ENCODE data around the gene BIRC2.

The BIRC2 gene

DNA sequence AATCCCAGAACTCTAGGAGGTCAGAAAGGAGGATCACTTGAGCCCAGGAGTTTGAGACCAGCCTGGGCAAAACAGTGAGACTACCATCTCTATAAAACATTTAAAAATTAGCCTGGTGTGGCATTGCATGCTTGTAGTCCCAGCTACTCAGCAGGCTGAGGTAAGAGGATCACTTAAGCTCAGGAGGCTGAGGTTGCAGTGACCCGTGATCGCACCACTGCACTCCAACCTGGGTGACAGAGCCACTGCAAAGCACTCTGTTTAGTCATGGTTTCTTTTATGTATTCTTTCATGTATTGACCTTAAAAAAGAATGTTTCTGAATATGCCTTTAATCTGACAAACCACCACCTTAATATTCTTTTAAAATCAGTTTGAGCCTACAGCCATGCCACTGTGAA, 52.2 kb downstream of the BIRC2 start:
- DNase-seq (ENCODE audit: low read depth, low spot score), result no peak
- POLR2A ChIA-PET, result no interaction called here
- CTCF ChIA-PET, result interaction anchor here (1.0 to 7.4 kb wide), 4 partner anchors 8 to 112 kb away, joined by 3 to 81 read pairs (median 4); no protein-coding TSS in a partner anchor
- no peak overlapping the region for H3K4me3 ChIP-seq (ENCODE audit: low read depth, low read length)
- no peak for TF ChIP-seq CTCF (IDR thresholded peaks at IDR 0.05; ENCODE audit: insufficient read depth, low read length, missing control alignments)

- DNase-seq (ENCODE audit: low read depth, low spot score), result no peak
- ChIA-PET CTCF (interaction anchor here (0.7 to 7.4 kb wide), 4 partner anchors 9 to 212 kb away, joined by 4 to 81 read pairs (median 4); no protein-coding TSS in a partner anchor), POLR2A (no interaction called here)
- no peak for TF ChIP-seq CTCF (IDR thresholded peaks at IDR 0.05; ENCODE audit: insufficient read depth, low read length, missing control alignments)
- no peak overlapping the region for H3K4me3 ChIP-seq (ENCODE audit: low read depth, low read length)
Observed at GRCh38 chr11:102400603-102401002, 53.6 kb downstream of the BIRC2 start.

DNA sequence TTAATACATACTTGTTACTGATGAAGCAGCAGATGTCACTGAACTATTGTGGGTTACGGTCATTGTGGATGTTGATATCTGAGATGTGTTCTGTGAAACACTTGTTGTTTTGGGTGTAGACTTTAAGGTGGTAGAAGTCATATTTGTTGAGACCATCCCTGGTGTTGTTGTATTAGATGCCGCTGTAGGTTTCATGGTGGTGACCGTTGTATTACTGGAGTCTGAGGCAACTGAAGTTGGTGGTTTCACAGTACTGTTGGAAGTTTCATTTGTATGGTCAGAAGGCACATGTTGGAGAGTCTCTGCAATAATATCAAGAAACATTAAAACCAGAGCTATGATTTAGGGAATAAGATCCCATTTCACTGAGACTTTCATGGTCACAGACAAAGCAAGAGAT, 54.9 kb downstream of the BIRC2 start:
- ChIA-PET POLR2A (no interaction called here), CTCF (interaction anchor here (7.4 kb wide), 1 partner anchor 11 kb away, joined by 81 read pairs; no protein-coding TSS in a partner anchor)
- DNase-seq (ENCODE audit: low read depth, low spot score), result no peak
- H3K4me3 ChIP-seq (ENCODE audit: low read depth, low read length), result no peak overlapping the region
- TF ChIP-seq CTCF (IDR thresholded peaks at IDR 0.05; ENCODE audit: insufficient read depth, low read length, missing control alignments), result no peak

- TF ChIP-seq CTCF (IDR thresholded peaks at IDR 0.05; ENCODE audit: insufficient read depth, low read length, missing control alignments), result no peak
- H3K4me3 ChIP-seq (ENCODE audit: low read depth, low read length), result no peak overlapping the region
- ChIA-PET CTCF (interaction anchor here (7.4 kb wide), 1 partner anchor 11 kb away, joined by 81 read pairs; no protein-coding TSS in a partner anchor), POLR2A (no interaction called here)
- DNase-seq (ENCODE audit: low read depth, low spot score), result no peak
Observed at GRCh38 chr11:102402548-102402947, 55.5 kb downstream of the BIRC2 start.

DNA sequence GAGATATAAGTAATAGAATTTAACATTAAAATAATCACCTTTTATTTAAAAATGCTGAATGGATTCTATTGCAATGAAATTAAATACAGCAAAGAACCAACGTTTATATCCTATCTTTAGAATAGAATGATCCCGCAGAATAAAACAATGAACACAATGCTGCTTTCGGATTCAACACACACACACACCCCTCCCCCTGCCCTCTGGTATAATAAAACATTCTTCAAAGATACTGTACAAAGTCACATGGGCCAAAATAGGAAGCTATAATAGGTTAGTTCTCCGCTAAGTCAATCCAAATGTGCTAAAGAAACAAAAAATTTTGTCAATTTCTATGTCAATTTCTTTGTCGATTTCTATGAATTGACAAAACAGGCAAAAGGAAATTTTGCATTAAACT, 58.5 kb downstream of the BIRC2 start:
- POLR2A ChIA-PET, result no interaction called here

DNA sequence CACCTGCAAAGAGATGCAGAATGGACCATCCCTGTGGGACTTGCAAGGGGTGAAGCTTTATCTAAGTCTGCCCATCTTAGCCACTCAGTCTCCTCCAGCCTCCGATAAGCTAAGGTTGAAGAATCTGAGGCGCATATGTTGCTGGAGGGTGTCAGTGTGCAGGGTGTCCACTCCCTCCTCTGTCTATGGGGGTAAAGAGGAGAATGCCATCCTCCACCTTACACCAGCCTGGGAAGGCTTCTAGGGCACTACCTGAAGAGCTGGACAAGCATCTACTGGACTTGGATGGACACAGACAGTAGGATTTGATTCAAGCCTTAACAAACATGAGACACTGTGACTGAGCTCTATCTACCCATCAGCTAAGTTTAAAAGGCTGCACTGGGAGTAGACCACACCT, 59.1 kb downstream of the BIRC2 start:
- ChIA-PET CTCF (interaction anchor here (0.9 to 5.6 kb wide), 5 partner anchors 15 to 261 kb away, joined by 3 to 39 read pairs (median 4); no protein-coding TSS in a partner anchor), POLR2A (no interaction called here)
- TF ChIP-seq CTCF (IDR thresholded peaks at IDR 0.05; ENCODE audit: insufficient read depth, low read length, missing control alignments), result no peak

More for the DNA sequence above, 58.5 kb downstream of the BIRC2 start:
- H3K4me3 ChIP-seq (ENCODE audit: low read depth, low read length), result no peak overlapping the region
- TF ChIP-seq CTCF (IDR thresholded peaks at IDR 0.05; ENCODE audit: insufficient read depth, low read length, missing control alignments), result no peak
- DNase-seq (ENCODE audit: low read depth, low spot score), result no peak
- CTCF ChIA-PET, result interaction anchor here (0.9 to 5.6 kb wide), 2 partner anchors 14 to 18 kb away, joined by 3 to 39 read pairs; no protein-coding TSS in a partner anchor

More for the DNA sequence above, 59.1 kb downstream of the BIRC2 start:
- no peak for DNase-seq (ENCODE audit: low read depth, low spot score)
- H3K4me3 ChIP-seq (ENCODE audit: low read depth, low read length), result no peak overlapping the region

Data from AG04449 (cell line).